Lung (tissue), 12 donors: ENCODE measurements around the gene LIMK2. TPM values are rescaled to one million over a fixed set of nuclear protein-coding genes. Genes with fewer than 3 reads are reported as not detected.

Experiments
- ATAC-seq: fragments of 200-7000 bp; cut with Tn5 transposase; one replicate; pipeline ENCODE4 v1.9.1; 2020; ENCODE audit warnings: moderate number of reproducible peaks; ENCODE audit not compliant: insufficient read depth, low FRiP score
- DNase-seq, 3 donors: peaks; one replicate each; pipeline ENCODE4 v3.0.0-alpha.2; 2013 to 2017
- H3K27ac ChIP-seq, 2 donors: one replicate each; pipeline ENCODE4 v1.5.1; 2013; ENCODE audit warnings: mild to moderate bottlenecking in 2 of 2, moderate library complexity in 2 of 2, control low read depth in 1 of 2, inconsistent platforms in 1 of 2, low read depth in 1 of 2, low read length in 1 of 2
- H3K27me3 ChIP-seq, 3 donors: one replicate each; pipeline ENCODE4 v1.5.1; 2013; ENCODE audit warnings: low read length in 2 of 3; ENCODE audit not compliant: control insufficient read depth in 3 of 3, insufficient read depth in 3 of 3
- H3K36me3 ChIP-seq, 4 donors: one replicate each; pipeline ENCODE4 v1.5.1; 2013; ENCODE audit warnings: low read length in 4 of 4, mild to moderate bottlenecking in 1 of 4, moderate library complexity in 1 of 4; ENCODE audit not compliant: control insufficient read depth in 4 of 4, insufficient read depth in 4 of 4
- H3K4me1 ChIP-seq, 5 donors: one replicate each; pipeline ENCODE4 v1.5.1; 2013; ENCODE audit warnings: low read length in 5 of 5, mild to moderate bottlenecking in 2 of 5, moderate library complexity in 1 of 5; ENCODE audit not compliant: control insufficient read depth in 5 of 5, insufficient read depth in 5 of 5
- H3K4me3 ChIP-seq: one replicate; pipeline ENCODE4 v1.5.1; 2013; ENCODE audit warnings: mild to moderate bottlenecking, control low read depth, moderate library complexity
- H3K9ac ChIP-seq, 2 donors: one replicate each; pipeline ENCODE4 v1.5.1; 2013; ENCODE audit warnings: low read length in 2 of 2, control low read depth in 1 of 2; ENCODE audit not compliant: insufficient read depth in 1 of 2
- H3K9me3 ChIP-seq, 4 donors: one replicate each; pipeline ENCODE4 v1.5.1; 2013; ENCODE audit warnings: low read length in 3 of 4, mild to moderate bottlenecking in 1 of 4, moderate library complexity in 1 of 4; ENCODE audit not compliant: control insufficient read depth in 4 of 4, insufficient read depth in 3 of 4
- CTCF ChIP-seq: IDR thresholded peaks from 2 replicates; pipeline ENCODE4 v1.5.1; 2012; ENCODE audit warnings: mild to moderate bottlenecking; ENCODE audit errors: control extremely low read depth, extremely low read depth
- WGBS, 2 donors: extraction: QIAGEN DNeasy Blood & Tissue Kit; methylation state at CpG; one replicate each; pipeline ENCODE4 v1.1.7; 2013; 5-methylcytosine and 5-hydroxymethylcytosine counted together
- polyA plus RNA-seq, 2 donors: library from polyadenylated mRNA; stranded (reverse); fragments of 200-250 nt; gene quantifications; one replicate each; pipeline ENCODE4 v1.2.1, GENCODE V29; 2013
- total RNA-seq, 2 donors: library from RNA; depleted of rRNA in 1 of 2; stranded (reverse); fragments of >200 nt in 1 of 2; gene quantifications; one replicate each; pipeline ENCODE4 v1.2.1, GENCODE V29; 2014 to 2021
- donor health status: control.
- donor health status: control.
- donor health status: Bipolar disorder and iron deficiency.
- donor health status: healthy.
- donor health status: DM: yes; HTN: yes; CAD: no.

Gene LIMK2
- total and polyA plus RNA-seq, 4 donors, result 27.3 to 113 (median 81.4) TPM

- H3K4me3 ChIP-seq, result no peak overlapping the region
Measured at GRCh38 chr22:31229402-31230079, 17.4 kb downstream of the LIMK2 start.

GRCh38 chr22:31230155-31230870 lies 18.2 kb downstream of the LIMK2 start:
- Histone ChIP-seq H3K4me1 (peaks cover 4 to 26% (median 16%) of the 10 kb centered on the region in 5 donors), H3K9ac (peak overlapping the region in 1 of 2 donors; percentile 43)

More at GRCh38 chr22:31229402-31230079, 17.4 kb downstream of the LIMK2 start:
- Histone ChIP-seq H3K9ac (peak overlapping the region in 1 of 2 donors; percentile 75), H3K27me3 (no peaks in the 10 kb centered on the region), H3K27ac (peak overlapping the region; percentile 23 to 71), H3K4me1 (peaks cover 4 to 26% (median 16%) of the 10 kb centered on the region in 5 donors), H3K36me3 (peaks cover 0 to 16% (median 2%) of the 10 kb centered on the region in 4 donors), H3K9me3 (no peaks in the 10 kb centered on the region)
- 36 to 52% methylated on average over 3 of the region's 3 CpGs for WGBS, 2 donors
- ATAC-seq, result no peak
- DNase-seq, result peak; percentile 78 to 94 (median 87)
- no peak for TF ChIP-seq CTCF

GRCh38 chr22:31230871-31231621 lies 18.9 kb downstream of the LIMK2 start:
- 15 to 27% methylated on average over 3 of the region's 3 CpGs for WGBS, 2 donors
- Histone ChIP-seq H3K9ac (peak overlapping the region in 1 of 2 donors; percentile 43), H3K27me3 (no peaks in the 10 kb centered on the region), H3K36me3 (peaks cover 0 to 10% (median 2%) of the 10 kb centered on the region in 4 donors), H3K9me3 (no peaks in the 10 kb centered on the region), H3K4me1 (peaks cover 4 to 26% (median 16%) of the 10 kb centered on the region in 5 donors), H3K27ac (peak overlapping the region; percentile 22 to 97), H3K4me3 (no peak overlapping the region)
- ATAC-seq, result peak; percentile 48
- peak; percentile 71 for TF ChIP-seq CTCF
- peak; percentile 61 to 86 (median 76) for DNase-seq

More at GRCh38 chr22:31230155-31230870, 18.2 kb downstream of the LIMK2 start:
- WGBS, 2 donors, result 25 to 37% methylated on average over 6 of the region's 6 CpGs
- Histone ChIP-seq H3K36me3 (peaks cover 0 to 16% (median 2%) of the 10 kb centered on the region in 4 donors), H3K9me3 (no peaks in the 10 kb centered on the region), H3K27me3 (no peaks in the 10 kb centered on the region), H3K27ac (peak overlapping the region; percentile 79 to 97), H3K4me3 (no peak overlapping the region)
- peak in 1 of 3 donors; percentile 53 for DNase-seq
- ATAC-seq, result peak; percentile 55
- no peak for TF ChIP-seq CTCF
